HepG2 (cell line): ENCODE data around the gene SEC62. TPM values are rescaled to one million over a fixed set of nuclear protein-coding genes. Genes with fewer than 3 reads are reported as not detected.
A peak's percentile ranks its signal among the peaks of the same experiment; 100 is the strongest.

Source experiments
- HDAC6 ChIP-seq: fragments of 200-600 bp; sonication (generic); IDR thresholded peaks from 2 replicates; pipeline ENCODE4 v1.7.0; 2017; ENCODE audit warnings: mild to moderate bottlenecking, antibody characterized with exemption, low read length, low read depth
- NFKB2 ChIP-seq: sonication (generic); formaldehyde crosslinking; IDR thresholded peaks from 2 replicates; pipeline ENCODE4 v1.4.0; 2020; ENCODE audit warnings: missing genetic modification reagents, borderline replicate concordance
- NR2F2 ChIP-seq: IDR thresholded peaks from 2 replicates; pipeline ENCODE4 v1.6.1; 2012; ENCODE audit warnings: low read depth, inconsistent platforms, borderline replicate concordance
- PAF1 ChIP-seq: IDR thresholded peaks from 2 replicates; pipeline ENCODE4 v1.6.1; 2016; ENCODE audit warnings: missing genetic modification reagents, missing compliant biosample characterization
- PHF8 ChIP-seq: sonication (generic); formaldehyde crosslinking; IDR thresholded peaks from 2 replicates; pipeline ENCODE4 v1.5.0; 2020; ENCODE audit warnings: missing genetic modification reagents
- POLR2A ChIP-seq, 2 experiments: IDR thresholded peaks; 2 replicates each; pipeline ENCODE4 v1.6.1; 2011; ENCODE audit warnings: low read depth in 2 of 2, low read length in 2 of 2, mild to moderate bottlenecking in 1 of 2, moderate library complexity in 1 of 2; ENCODE audit not compliant: insufficient read depth in 1 of 2
- SPEN ChIP-seq: sonication (generic); formaldehyde crosslinking; IDR thresholded peaks from 2 replicates; pipeline ENCODE4 v1.5.1; 2020; ENCODE audit warnings: low read depth, mild to moderate bottlenecking, missing genetic modification reagents
- SSRP1 ChIP-seq: IDR thresholded peaks from 2 replicates; pipeline ENCODE4 v1.6.1; 2016; ENCODE audit warnings: control low read depth
- ZNF274 ChIP-seq: sonication (generic); formaldehyde crosslinking; IDR thresholded peaks from 2 replicates; pipeline ENCODE4 v1.5.1; 2020; ENCODE audit warnings: mild to moderate bottlenecking, missing genetic modification reagents
- ZNF850 ChIP-seq: sonication (generic); formaldehyde crosslinking; conservative IDR thresholded peaks from 2 replicates; pipeline ENCODE4 v1.9.0; 2021; ENCODE audit warnings: mild to moderate bottlenecking, missing genetic modification reagents
- polyA plus RNA-seq, 8 experiments: library from polyadenylated mRNA; depleted of rRNA in 3 of 8; stranded (reverse) in 7 of 8; unstranded in 1 of 8; fragments of >200 nt; fragmentation: Illumina TruSeq in 4 of 8; extraction: Trizol in 4 of 8; gene quantifications; 2 replicates each; pipeline versions ENCODE4 v1.2.1 to v1.2.3, GENCODE V29; 2011 to 2016; ENCODE audit warnings: low read depth in 4 of 8, missing spikeins in 1 of 8, mixed read lengths in 1 of 8; ENCODE audit not compliant: insufficient read depth in 1 of 8
- total RNA-seq, 5 experiments: library from RNA; depleted of rRNA; stranded (reverse); fragments of >200 nt; fragmentation: Illumina TruSeq; extraction: Trizol; gene quantifications; 2 replicates each; pipeline ENCODE4 v1.2.3, GENCODE V29; 2016; ENCODE audit warnings: low read depth in 1 of 5
- TF ChIP-seq, protein P1 (sequence below): sonication (generic); formaldehyde crosslinking; IDR thresholded peaks from 2 replicates; pipeline ENCODE4 v1.9.0; 2021; ENCODE audit warnings: mild to moderate bottlenecking, missing genetic modification reagents
- TF ChIP-seq, protein P2 (sequence below): sonication (generic); formaldehyde crosslinking; IDR thresholded peaks from 2 replicates; pipeline ENCODE4 v1.8.1; 2023; ENCODE audit warnings: mild to moderate bottlenecking, missing genetic modification reagents
- TF ChIP-seq, protein P3 (sequence below), 2 experiments: fragments of 450-650 bp in 1 of 2; sonication (generic) in 1 of 2; formaldehyde crosslinking; IDR thresholded peaks; 2 replicates each; pipeline versions ENCODE4 v1.5.0 to v1.8.0; 2020 to 2022; ENCODE audit warnings: mild to moderate bottlenecking in 1 of 2, missing genetic modification reagents in 1 of 2
- TF ChIP-seq, protein P4 (sequence below): sonication (generic); formaldehyde crosslinking; IDR thresholded peaks from 2 replicates; pipeline ENCODE4 v1.4.0; 2020; ENCODE audit warnings: low read depth, missing genetic modification reagents
- TF ChIP-seq, protein P5 (sequence below): sonication (generic); formaldehyde crosslinking; IDR thresholded peaks from 2 replicates; pipeline ENCODE4 v1.4.0; 2020; ENCODE audit warnings: missing genetic modification reagents

Gene SEC62
- total and polyA plus RNA-seq, 2 of the 13 experiments (the other 11 are each of a cell fraction or from before 2014, with no cell fraction given) = 54.0 to 68.7 TPM

DNA sequence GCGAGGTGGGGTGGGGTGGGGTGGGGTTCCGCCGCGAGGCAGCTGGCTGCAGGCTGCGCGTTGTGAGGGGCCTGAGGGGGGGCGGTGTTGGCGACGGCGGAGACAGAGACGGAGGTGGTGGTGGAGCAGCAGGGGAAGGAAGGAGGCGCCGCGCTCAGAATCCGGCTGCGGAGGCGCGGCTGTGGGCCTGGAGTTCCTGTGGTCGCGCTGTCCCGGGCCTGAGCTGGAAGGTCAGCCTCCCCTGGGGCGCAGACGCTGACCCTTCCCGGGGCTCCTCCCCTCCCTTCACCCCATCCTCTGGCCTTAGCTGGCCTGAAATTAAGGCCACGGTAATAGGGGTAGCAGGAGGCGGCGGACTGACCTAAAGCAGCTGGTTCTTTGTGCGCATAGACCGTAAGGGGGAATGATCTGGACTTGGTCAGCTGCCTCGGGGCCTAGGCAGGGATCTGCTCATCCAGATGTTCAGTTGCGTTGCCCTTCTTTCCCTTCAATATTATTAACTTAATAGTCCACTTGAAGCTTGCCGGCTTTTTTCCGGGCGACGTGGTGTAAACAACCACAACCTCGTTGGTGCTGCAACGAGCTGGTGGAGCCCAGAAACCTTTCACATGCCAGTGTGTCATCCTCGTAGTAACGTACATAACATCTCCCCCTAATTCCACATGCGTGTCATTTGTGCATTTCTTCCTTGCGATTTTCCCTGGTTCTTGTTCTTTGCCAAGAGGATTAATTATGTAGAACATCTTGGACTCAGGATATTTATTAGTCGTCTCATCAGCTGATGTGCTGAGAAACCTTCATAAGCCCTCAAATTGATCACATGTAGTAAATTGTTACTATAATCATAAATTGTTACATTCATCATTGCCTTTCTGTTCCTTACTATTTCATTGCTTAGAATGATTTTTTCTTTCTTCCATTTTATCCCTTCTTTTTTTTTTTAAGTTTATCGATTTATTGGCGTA is 626 bp downstream of the SEC62 start (continued):
- TF ChIP-seq, protein P1, sequence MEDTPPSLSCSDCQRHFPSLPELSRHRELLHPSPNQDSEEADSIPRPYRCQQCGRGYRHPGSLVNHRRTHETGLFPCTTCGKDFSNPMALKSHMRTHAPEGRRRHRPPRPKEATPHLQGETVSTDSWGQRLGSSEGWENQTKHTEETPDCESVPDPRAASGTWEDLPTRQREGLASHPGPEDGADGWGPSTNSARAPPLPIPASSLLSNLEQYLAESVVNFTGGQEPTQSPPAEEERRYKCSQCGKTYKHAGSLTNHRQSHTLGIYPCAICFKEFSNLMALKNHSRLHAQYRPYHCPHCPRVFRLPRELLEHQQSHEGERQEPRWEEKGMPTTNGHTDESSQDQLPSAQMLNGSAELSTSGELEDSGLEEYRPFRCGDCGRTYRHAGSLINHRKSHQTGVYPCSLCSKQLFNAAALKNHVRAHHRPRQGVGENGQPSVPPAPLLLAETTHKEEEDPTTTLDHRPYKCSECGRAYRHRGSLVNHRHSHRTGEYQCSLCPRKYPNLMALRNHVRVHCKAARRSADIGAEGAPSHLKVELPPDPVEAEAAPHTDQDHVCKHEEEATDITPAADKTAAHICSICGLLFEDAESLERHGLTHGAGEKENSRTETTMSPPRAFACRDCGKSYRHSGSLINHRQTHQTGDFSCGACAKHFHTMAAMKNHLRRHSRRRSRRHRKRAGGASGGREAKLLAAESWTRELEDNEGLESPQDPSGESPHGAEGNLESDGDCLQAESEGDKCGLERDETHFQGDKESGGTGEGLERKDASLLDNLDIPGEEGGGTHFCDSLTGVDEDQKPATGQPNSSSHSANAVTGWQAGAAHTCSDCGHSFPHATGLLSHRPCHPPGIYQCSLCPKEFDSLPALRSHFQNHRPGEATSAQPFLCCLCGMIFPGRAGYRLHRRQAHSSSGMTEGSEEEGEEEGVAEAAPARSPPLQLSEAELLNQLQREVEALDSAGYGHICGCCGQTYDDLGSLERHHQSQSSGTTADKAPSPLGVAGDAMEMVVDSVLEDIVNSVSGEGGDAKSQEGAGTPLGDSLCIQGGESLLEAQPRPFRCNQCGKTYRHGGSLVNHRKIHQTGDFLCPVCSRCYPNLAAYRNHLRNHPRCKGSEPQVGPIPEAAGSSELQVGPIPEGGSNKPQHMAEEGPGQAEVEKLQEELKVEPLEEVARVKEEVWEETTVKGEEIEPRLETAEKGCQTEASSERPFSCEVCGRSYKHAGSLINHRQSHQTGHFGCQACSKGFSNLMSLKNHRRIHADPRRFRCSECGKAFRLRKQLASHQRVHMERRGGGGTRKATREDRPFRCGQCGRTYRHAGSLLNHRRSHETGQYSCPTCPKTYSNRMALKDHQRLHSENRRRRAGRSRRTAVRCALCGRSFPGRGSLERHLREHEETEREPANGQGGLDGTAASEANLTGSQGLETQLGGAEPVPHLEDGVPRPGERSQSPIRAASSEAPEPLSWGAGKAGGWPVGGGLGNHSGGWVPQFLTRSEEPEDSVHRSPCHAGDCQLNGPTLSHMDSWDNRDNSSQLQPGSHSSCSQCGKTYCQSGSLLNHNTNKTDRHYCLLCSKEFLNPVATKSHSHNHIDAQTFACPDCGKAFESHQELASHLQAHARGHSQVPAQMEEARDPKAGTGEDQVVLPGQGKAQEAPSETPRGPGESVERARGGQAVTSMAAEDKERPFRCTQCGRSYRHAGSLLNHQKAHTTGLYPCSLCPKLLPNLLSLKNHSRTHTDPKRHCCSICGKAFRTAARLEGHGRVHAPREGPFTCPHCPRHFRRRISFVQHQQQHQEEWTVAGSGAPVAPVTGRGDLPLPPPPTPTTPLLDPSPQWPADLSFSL (CRISPR knock-in tag) = no peak
- no peak for TF ChIP-seq ZNF274
- TF ChIP-seq NFKB2 (CRISPR knock-in tag) = peak; percentile 79
- TF ChIP-seq SPEN (CRISPR knock-in tag) = peak; percentile 8; the same call in 1 of the 2 replicates
- TF ChIP-seq, protein P2, sequence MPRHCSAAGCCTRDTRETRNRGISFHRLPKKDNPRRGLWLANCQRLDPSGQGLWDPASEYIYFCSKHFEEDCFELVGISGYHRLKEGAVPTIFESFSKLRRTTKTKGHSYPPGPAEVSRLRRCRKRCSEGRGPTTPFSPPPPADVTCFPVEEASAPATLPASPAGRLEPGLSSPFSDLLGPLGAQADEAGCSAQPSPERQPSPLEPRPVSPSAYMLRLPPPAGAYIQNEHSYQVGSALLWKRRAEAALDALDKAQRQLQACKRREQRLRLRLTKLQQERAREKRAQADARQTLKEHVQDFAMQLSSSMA = peak; percentile 66; the same call in 1 of the 2 replicates
- no peak for TF ChIP-seq SSRP1 (CRISPR knock-in tag)
- TF ChIP-seq, protein P3, sequence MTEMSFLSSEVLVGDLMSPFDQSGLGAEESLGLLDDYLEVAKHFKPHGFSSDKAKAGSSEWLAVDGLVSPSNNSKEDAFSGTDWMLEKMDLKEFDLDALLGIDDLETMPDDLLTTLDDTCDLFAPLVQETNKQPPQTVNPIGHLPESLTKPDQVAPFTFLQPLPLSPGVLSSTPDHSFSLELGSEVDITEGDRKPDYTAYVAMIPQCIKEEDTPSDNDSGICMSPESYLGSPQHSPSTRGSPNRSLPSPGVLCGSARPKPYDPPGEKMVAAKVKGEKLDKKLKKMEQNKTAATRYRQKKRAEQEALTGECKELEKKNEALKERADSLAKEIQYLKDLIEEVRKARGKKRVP (CRISPR knock-in tag; IDR thresholded peaks at IDR 0.05) = no peak
- TF ChIP-seq HDAC6 = no peak
- peak; percentile 50 for TF ChIP-seq PHF8 (CRISPR knock-in tag)
- TF ChIP-seq, protein P4, sequence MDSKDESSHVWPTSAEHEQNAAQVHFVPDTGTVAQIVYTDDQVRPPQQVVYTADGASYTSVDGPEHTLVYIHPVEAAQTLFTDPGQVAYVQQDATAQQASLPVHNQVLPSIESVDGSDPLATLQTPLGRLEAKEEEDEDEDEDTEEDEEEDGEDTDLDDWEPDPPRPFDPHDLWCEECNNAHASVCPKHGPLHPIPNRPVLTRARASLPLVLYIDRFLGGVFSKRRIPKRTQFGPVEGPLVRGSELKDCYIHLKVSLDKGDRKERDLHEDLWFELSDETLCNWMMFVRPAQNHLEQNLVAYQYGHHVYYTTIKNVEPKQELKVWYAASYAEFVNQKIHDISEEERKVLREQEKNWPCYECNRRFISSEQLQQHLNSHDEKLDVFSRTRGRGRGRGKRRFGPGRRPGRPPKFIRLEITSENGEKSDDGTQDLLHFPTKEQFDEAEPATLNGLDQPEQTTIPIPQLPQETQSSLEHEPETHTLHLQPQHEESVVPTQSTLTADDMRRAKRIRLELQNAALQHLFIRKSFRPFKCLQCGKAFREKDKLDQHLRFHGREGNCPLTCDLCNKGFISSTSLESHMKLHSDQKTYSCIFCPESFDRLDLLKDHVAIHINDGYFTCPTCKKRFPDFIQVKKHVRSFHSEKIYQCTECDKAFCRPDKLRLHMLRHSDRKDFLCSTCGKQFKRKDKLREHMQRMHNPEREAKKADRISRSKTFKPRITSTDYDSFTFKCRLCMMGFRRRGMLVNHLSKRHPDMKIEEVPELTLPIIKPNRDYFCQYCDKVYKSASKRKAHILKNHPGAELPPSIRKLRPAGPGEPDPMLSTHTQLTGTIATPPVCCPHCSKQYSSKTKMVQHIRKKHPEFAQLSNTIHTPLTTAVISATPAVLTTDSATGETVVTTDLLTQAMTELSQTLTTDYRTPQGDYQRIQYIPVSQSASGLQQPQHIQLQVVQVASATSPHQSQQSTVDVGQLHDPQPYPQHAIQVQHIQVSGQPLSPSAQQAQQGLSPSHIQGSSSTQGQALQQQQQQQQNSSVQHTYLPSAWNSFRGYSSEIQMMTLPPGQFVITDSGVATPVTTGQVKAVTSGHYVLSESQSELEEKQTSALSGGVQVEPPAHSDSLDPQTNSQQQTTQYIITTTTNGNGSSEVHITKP (CRISPR knock-in tag) = no peak
- no peak for TF ChIP-seq NR2F2
- TF ChIP-seq, protein P5, sequence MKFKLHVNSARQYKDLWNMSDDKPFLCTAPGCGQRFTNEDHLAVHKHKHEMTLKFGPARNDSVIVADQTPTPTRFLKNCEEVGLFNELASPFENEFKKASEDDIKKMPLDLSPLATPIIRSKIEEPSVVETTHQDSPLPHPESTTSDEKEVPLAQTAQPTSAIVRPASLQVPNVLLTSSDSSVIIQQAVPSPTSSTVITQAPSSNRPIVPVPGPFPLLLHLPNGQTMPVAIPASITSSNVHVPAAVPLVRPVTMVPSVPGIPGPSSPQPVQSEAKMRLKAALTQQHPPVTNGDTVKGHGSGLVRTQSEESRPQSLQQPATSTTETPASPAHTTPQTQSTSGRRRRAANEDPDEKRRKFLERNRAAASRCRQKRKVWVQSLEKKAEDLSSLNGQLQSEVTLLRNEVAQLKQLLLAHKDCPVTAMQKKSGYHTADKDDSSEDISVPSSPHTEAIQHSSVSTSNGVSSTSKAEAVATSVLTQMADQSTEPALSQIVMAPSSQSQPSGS (CRISPR knock-in tag) = no peak
- 0 out of 2 replicates have a peak, but pooled peaks have one; percentile 85 for TF ChIP-seq ZNF850
- peak in 1 of 2 experiments; percentile 16; a peak in 1 of 4 replicates for TF ChIP-seq POLR2A (IDR thresholded peaks at IDR 0.05; ENCODE audit: insufficient read depth in 1 of 2, low read depth in 2 of 2, low read length in 2 of 2)
- no peak for TF ChIP-seq PAF1 (CRISPR knock-in tag)
